Left ventricle myocardium inferior (tissue), 1 donor: Measurements from ENCODE around the gene ZSWIM7. TPM values are rescaled to one million over a fixed set of nuclear protein-coding genes. Genes with fewer than 3 reads are reported as not detected.

ENCODE experiments used
- DNase-seq: peaks from one replicate; pipeline ENCODE4 v3.0.0-alpha.2; 2020
- H3K27ac ChIP-seq: fragments of 200-600 bp; replicated peaks from 2 replicates; pipeline ENCODE4 v1.8.0; 2021
- H3K27me3 ChIP-seq: fragments of 200-600 bp; 2 replicates; pipeline ENCODE4 v1.8.0; 2021; ENCODE audit warnings: low read depth
- H3K36me3 ChIP-seq: fragments of 200-600 bp; 2 replicates; pipeline ENCODE4 v1.8.0; 2021
- H3K4me1 ChIP-seq: fragments of 200-600 bp; 2 replicates; pipeline ENCODE4 v1.8.0; 2021
- H3K4me3 ChIP-seq: fragments of 200-600 bp; 2 replicates; pipeline ENCODE4 v1.8.0; 2021; ENCODE audit warnings: mild to moderate bottlenecking, moderate library complexity
- H3K9me3 ChIP-seq: fragments of 200-600 bp; replicated peaks from 2 replicates; pipeline ENCODE4 v1.8.0; 2021
- CTCF ChIP-seq: fragments of 200-600 bp; IDR thresholded peaks from 2 replicates; pipeline ENCODE4 v1.8.0; 2021; ENCODE audit warnings: antibody characterized with exemption, mild to moderate bottlenecking, borderline replicate concordance
- intact Hi-C: fragments of 100-400 bp; cut with micrococcal nuclease; formaldehyde crosslinking; loops from one replicate; pipeline ENCODE4 v1.11.0; 2022
- total RNA-seq: library from RNA; stranded (reverse); fragmentation: NEBNext Ultra II Directional; extraction: Animal tissue kit (Norgen Biotek cat#: 25700); gene quantifications from one replicate; pipeline ENCODE4 v1.2.1, GENCODE V29; 2021
- donor health status: DM: no; HTN: yes; CAD: no; lungs with severe emphysema.

The ZSWIM7 gene
- total RNA-seq, 1 donor from 2014 or later, result 17.2 TPM

- no peak for DNase-seq
- Histone ChIP-seq H3K9me3 (peaks cover 4% of the 10 kb centered on the region), H3K27me3 (no peaks in the 10 kb centered on the region), H3K36me3 (peaks cover 80% of the 10 kb centered on the region), H3K27ac (peak overlapping the region; percentile 71), H3K4me1 (peaks cover 60% of the 10 kb centered on the region), H3K4me3 (no peak overlapping the region)
- TF ChIP-seq CTCF, result no peak
- intact Hi-C loops, result no loop called here
Measured at GRCh38 chr17:16003841-16004240, 4.3 kb upstream of the ZSWIM7 start.

GRCh38 chr17:16002708-16003260 lies 3.3 kb upstream of the ZSWIM7 start:
- no peak for DNase-seq
- H3K4me3 ChIP-seq, result no peak overlapping the region
- peaks cover 70% of the 10 kb centered on the region for H3K4me1 ChIP-seq
- peaks cover 4% of the 10 kb centered on the region for H3K9me3 ChIP-seq
- no peaks in the 10 kb centered on the region for H3K27me3 ChIP-seq
- H3K36me3 ChIP-seq, result peaks cover 69% of the 10 kb centered on the region
- intact Hi-C loops, result no loop called here
- peak overlapping the region; percentile 71 for H3K27ac ChIP-seq
- no peak for TF ChIP-seq CTCF

GRCh38 chr17:16001226-16001897 lies 1.9 kb upstream of the ZSWIM7 start:
- peaks cover 71% of the 10 kb centered on the region for H3K4me1 ChIP-seq

GRCh38 chr17:15999974-16000827 lies 697 bp upstream of the ZSWIM7 start:
- DNase-seq, result peak; percentile 38
- TF ChIP-seq CTCF, result no peak

More at GRCh38 chr17:16001226-16001897, 1.9 kb upstream of the ZSWIM7 start:
- intact Hi-C loops, result no loop called here
- peak overlapping the region; percentile 95 for H3K27ac ChIP-seq
- H3K4me3 ChIP-seq, result peak overlapping the region; percentile 84
- no peak for TF ChIP-seq CTCF
- no peak for DNase-seq
- no peaks in the 10 kb centered on the region for H3K27me3 ChIP-seq
- H3K36me3 ChIP-seq, result peaks cover 55% of the 10 kb centered on the region
- peaks cover 4% of the 10 kb centered on the region for H3K9me3 ChIP-seq

GRCh38 chr17:15998031-15998562 lies 1.4 kb downstream of the ZSWIM7 start:
- DNase-seq, result no peak
- Histone ChIP-seq H3K9me3 (peaks cover 4% of the 10 kb centered on the region), H3K4me3 (no peak overlapping the region), H3K27ac (no peak overlapping the region), H3K27me3 (no peaks in the 10 kb centered on the region), H3K36me3 (peaks cover 31% of the 10 kb centered on the region), H3K4me1 (peaks cover 52% of the 10 kb centered on the region)
- intact Hi-C loops, result loop anchor here (5.0 kb wide), 1 partner anchor 171 kb away; no protein-coding TSS in a partner anchor
- no peak for TF ChIP-seq CTCF

More at GRCh38 chr17:15999974-16000827, 697 bp upstream of the ZSWIM7 start:
- H3K4me1 ChIP-seq, result peaks cover 72% of the 10 kb centered on the region
- H3K36me3 ChIP-seq, result peaks cover 43% of the 10 kb centered on the region
- H3K27me3 ChIP-seq, result no peaks in the 10 kb centered on the region
- intact Hi-C loops, result loop anchor here (5.0 kb wide), 1 partner anchor 173 kb away; no protein-coding TSS in a partner anchor
- H3K4me3 ChIP-seq, result peak overlapping the region; percentile 84
- peak overlapping the region; percentile 95 for H3K27ac ChIP-seq
- H3K9me3 ChIP-seq, result peaks cover 4% of the 10 kb centered on the region
